ENCODE data around the gene TNNC1. TPM values are rescaled to one million over a fixed set of nuclear protein-coding genes. Genes with fewer than 3 reads are reported as not detected.

TNNC1 gene
- total and polyA plus RNA-seq, 2 donors (not counting 1 experiment from before 2014, with no cell fraction given) = 0.33 to 0.69 TPM

DNA sequence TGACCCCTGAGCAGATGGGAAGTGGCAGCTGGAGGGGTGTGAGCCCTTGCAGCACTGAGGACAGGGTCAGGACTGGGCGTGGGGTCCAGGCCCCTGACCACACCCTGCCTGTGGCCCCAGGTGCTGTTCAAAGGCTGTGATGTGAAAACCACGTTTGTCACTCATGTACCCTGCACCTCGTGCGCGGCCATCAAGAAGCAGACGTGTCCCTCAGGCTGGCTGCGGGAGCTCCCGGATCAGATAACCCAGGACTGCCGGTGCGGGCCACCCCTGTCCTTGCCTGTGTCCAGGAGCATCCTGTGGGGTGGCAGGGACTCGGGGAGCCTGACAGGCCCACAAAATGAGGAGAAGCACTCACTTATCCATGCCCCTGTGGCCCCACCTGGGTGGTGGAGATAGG is 47.2 kb upstream of the TNNC1 start:
- DNase-seq (ENCODE audit: low read depth in 2 of 2) = no peak
- no peak overlapping the region for H2AFZ ChIP-seq (ENCODE audit: low read length)
- no peaks in the 10 kb centered on the region for H3K9me3 ChIP-seq (ENCODE audit: control insufficient read depth, insufficient read depth, low read depth, low read length)

DNA sequence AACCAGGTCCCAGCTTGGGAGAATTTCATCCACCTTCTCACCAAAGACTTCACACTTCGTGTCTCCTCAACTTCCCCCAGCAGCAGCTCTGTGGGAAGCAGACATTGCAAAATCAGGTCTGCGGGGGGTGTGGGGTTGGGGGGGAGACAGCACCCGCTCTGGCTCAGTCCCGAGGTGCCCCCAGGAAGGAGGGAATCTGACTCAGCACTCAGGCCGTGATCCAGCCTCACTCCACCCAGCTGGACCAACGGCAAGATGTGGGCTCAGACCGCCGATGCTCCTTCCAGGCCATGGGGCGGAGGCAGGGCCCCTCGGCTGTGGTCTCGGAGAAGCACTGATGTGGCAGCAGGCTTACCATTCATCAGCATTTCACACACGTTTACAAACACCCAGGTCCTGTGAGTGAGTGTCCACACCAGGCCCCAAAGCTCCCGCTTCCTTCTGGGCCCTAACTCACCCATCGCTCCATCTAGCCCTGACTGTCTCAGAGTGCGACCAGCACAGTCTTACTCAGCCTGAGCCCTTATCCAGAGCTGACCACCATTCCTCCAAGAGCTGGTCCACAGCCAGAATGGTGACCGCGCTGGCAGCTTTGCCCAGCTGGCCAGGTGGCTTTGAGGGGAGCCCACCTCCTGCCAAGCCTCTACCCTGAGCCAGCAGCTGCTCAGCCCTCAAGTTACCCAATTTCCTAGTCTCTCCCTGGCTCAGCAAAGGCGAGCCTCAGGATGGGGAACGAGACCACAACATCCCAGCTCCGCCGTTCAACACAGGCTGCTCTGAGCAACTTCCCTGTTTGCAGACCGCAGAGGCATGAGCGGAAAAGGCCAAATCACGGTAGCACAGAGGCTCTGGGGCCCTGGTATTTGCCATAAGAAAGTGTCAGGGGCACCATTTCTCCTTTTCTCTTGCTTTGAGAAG is 44.6 kb upstream of the TNNC1 start:
- Histone ChIP-seq H3K9ac (ENCODE audit: insufficient read depth, low read length) (no peak overlapping the region), H3K4me3 (replicated peaks in 1 of 4; ENCODE audit: control extremely low read depth in 1 of 4, insufficient read depth in 1 of 4, low read depth in 3 of 4, low read length in 4 of 4) (no peak overlapping the region), H3K27me3 (ENCODE audit: control insufficient read depth, insufficient read depth, low read length) (no peaks in the 10 kb centered on the region), H4K20me1 (ENCODE audit: control insufficient read depth, extremely low read depth, insufficient read depth, low read length) (no peaks in the 10 kb centered on the region), H2AFZ (ENCODE audit: low read length) (no peak overlapping the region), H3K4me2 (ENCODE audit: extremely low read depth, insufficient read depth, low read length) (peak overlapping the region; percentile 23), H3K36me3 (ENCODE audit: control insufficient read depth, insufficient read depth, low read length) (no peaks in the 10 kb centered on the region), H3K27ac (ENCODE audit: insufficient read depth, low read length) (no peak overlapping the region), H3K79me2 (ENCODE audit: control insufficient read depth, insufficient read depth, low read length) (no peaks in the 10 kb centered on the region), H3K4me1 (ENCODE audit: control insufficient read depth, extremely low read depth, insufficient read depth, low read length) (peaks cover 8% of the 10 kb centered on the region), H3K9me3 (ENCODE audit: control insufficient read depth, insufficient read depth, low read depth, low read length) (no peaks in the 10 kb centered on the region)
- DNase-seq (ENCODE audit: low read depth in 2 of 2) = peak; percentile 85 to 92
- TF ChIP-seq EZH2 (IDR thresholded peaks at IDR 0.05; ENCODE audit: low read length, missing control alignments) = no peak
- TF ChIP-seq, protein P1, sequence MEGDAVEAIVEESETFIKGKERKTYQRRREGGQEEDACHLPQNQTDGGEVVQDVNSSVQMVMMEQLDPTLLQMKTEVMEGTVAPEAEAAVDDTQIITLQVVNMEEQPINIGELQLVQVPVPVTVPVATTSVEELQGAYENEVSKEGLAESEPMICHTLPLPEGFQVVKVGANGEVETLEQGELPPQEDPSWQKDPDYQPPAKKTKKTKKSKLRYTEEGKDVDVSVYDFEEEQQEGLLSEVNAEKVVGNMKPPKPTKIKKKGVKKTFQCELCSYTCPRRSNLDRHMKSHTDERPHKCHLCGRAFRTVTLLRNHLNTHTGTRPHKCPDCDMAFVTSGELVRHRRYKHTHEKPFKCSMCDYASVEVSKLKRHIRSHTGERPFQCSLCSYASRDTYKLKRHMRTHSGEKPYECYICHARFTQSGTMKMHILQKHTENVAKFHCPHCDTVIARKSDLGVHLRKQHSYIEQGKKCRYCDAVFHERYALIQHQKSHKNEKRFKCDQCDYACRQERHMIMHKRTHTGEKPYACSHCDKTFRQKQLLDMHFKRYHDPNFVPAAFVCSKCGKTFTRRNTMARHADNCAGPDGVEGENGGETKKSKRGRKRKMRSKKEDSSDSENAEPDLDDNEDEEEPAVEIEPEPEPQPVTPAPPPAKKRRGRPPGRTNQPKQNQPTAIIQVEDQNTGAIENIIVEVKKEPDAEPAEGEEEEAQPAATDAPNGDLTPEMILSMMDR (conservative IDR thresholded peaks at IDR 0.05 in 1 of 2, IDR thresholded peaks at IDR 0.05 in 1 of 2; ENCODE audit: low read depth in 1 of 2, low read length in 2 of 2) = no peak

More for the DNA sequence above, 47.2 kb upstream of the TNNC1 start:
- H3K27me3 ChIP-seq (ENCODE audit: control insufficient read depth, insufficient read depth, low read length) = no peaks in the 10 kb centered on the region
- TF ChIP-seq, protein P1 (conservative IDR thresholded peaks at IDR 0.05 in 1 of 2, IDR thresholded peaks at IDR 0.05 in 1 of 2; ENCODE audit: low read depth in 1 of 2, low read length in 2 of 2) = no peak
- TF ChIP-seq EZH2 (IDR thresholded peaks at IDR 0.05; ENCODE audit: low read length, missing control alignments) = no peak
- H3K4me2 ChIP-seq (ENCODE audit: extremely low read depth, insufficient read depth, low read length) = no peak overlapping the region
- H3K27ac ChIP-seq (ENCODE audit: insufficient read depth, low read length) = no peak overlapping the region
- H3K9ac ChIP-seq (ENCODE audit: insufficient read depth, low read length) = no peak overlapping the region
- H3K4me1 ChIP-seq (ENCODE audit: control insufficient read depth, extremely low read depth, insufficient read depth, low read length) = peaks cover 2% of the 10 kb centered on the region
- H4K20me1 ChIP-seq (ENCODE audit: control insufficient read depth, extremely low read depth, insufficient read depth, low read length) = no peaks in the 10 kb centered on the region
- H3K4me3 ChIP-seq (replicated peaks in 1 of 4; ENCODE audit: control extremely low read depth in 1 of 4, insufficient read depth in 1 of 4, low read depth in 3 of 4, low read length in 4 of 4) = no peak overlapping the region
- no peaks in the 10 kb centered on the region for H3K36me3 ChIP-seq (ENCODE audit: control insufficient read depth, insufficient read depth, low read length)
- H3K79me2 ChIP-seq (ENCODE audit: control insufficient read depth, insufficient read depth, low read length) = no peaks in the 10 kb centered on the region

- no peak overlapping the region for H3K4me2 ChIP-seq (ENCODE audit: extremely low read depth, insufficient read depth, low read length)
- no peak overlapping the region for H3K9ac ChIP-seq (ENCODE audit: insufficient read depth, low read length)
- H2AFZ ChIP-seq (ENCODE audit: low read length) = no peak overlapping the region
- peaks cover 10% of the 10 kb centered on the region for H3K36me3 ChIP-seq (ENCODE audit: control insufficient read depth, insufficient read depth, low read length)
- no peaks in the 10 kb centered on the region for H3K79me2 ChIP-seq (ENCODE audit: control insufficient read depth, insufficient read depth, low read length)
- H3K4me3 ChIP-seq (replicated peaks in 1 of 4; ENCODE audit: control extremely low read depth in 1 of 4, insufficient read depth in 1 of 4, low read depth in 3 of 4, low read length in 4 of 4) = no peak overlapping the region
- peak; percentile 57 to 62 for DNase-seq (ENCODE audit: low read depth in 2 of 2)
- no peaks in the 10 kb centered on the region for H3K9me3 ChIP-seq (ENCODE audit: control insufficient read depth, insufficient read depth, low read depth, low read length)
- H4K20me1 ChIP-seq (ENCODE audit: control insufficient read depth, extremely low read depth, insufficient read depth, low read length) = no peaks in the 10 kb centered on the region
- no peak overlapping the region for H3K27ac ChIP-seq (ENCODE audit: insufficient read depth, low read length)
- peaks cover 8% of the 10 kb centered on the region for H3K4me1 ChIP-seq (ENCODE audit: control insufficient read depth, extremely low read depth, insufficient read depth, low read length)
- TF ChIP-seq, protein P1 (conservative IDR thresholded peaks at IDR 0.05 in 1 of 2, IDR thresholded peaks at IDR 0.05 in 1 of 2; ENCODE audit: low read depth in 1 of 2, low read length in 2 of 2) = no peak
- TF ChIP-seq EZH2 (IDR thresholded peaks at IDR 0.05; ENCODE audit: low read length, missing control alignments) = no peak
- no peaks in the 10 kb centered on the region for H3K27me3 ChIP-seq (ENCODE audit: control insufficient read depth, insufficient read depth, low read length)
These were observed 42.1 kb upstream of the TNNC1 start for GRCh38 chr3:52495777-52496602.
